HepG2 (cell line): Measurements from ENCODE around the gene C4B. TPM values are rescaled to one million over a fixed set of nuclear protein-coding genes. Genes with fewer than 3 reads are reported as not detected.

Experiments used
- ATF5 ChIP-seq: sonication (generic); formaldehyde crosslinking; IDR thresholded peaks from 2 replicates; pipeline ENCODE4 v1.4.0; 2020; ENCODE audit warnings: mild to moderate bottlenecking, low read depth, missing genetic modification reagents
- BHLHE40 ChIP-seq: IDR thresholded peaks from 2 replicates; pipeline ENCODE4 v1.6.1; 2011; ENCODE audit warnings: low read length, improper control_type of control experiment
- CEBPG ChIP-seq: IDR thresholded peaks from 2 replicates; pipeline ENCODE4 v1.6.1; 2016
- EZH2 ChIP-seq: conservative IDR thresholded peaks from 2 replicates; pipeline ENCODE4 v1.6.1; 2012; ENCODE audit warnings: mild to moderate bottlenecking, low read depth, low read length, moderate library complexity
- HMG20B ChIP-seq: conservative IDR thresholded peaks from 2 replicates; pipeline ENCODE4 v1.6.1; 2016; ENCODE audit warnings: missing genetic modification reagents, missing compliant biosample characterization
- HNRNPK ChIP-seq: fragments of 200-400 bp; formaldehyde crosslinking; IDR thresholded peaks from 2 replicates; pipeline ENCODE4 v1.6.1; 2018; ENCODE audit warnings: low read length, low read depth, moderate library complexity, mild to moderate bottlenecking; ENCODE audit not compliant: poor library complexity, severe bottlenecking
- IKZF5 ChIP-seq: IDR thresholded peaks from 2 replicates; pipeline ENCODE4 v1.6.1; 2018; ENCODE audit warnings: missing genetic modification reagents, mild to moderate bottlenecking, missing compliant biosample characterization
- KAT8 ChIP-seq: IDR thresholded peaks from 2 replicates; pipeline ENCODE4 v1.6.1; 2016; ENCODE audit warnings: missing genetic modification reagents, missing compliant biosample characterization
- MIER3 ChIP-seq: IDR thresholded peaks from 2 replicates; pipeline ENCODE4 v1.6.1; 2016; ENCODE audit warnings: missing compliant biosample characterization, borderline replicate concordance
- MYNN ChIP-seq: sonication (generic); formaldehyde crosslinking; IDR thresholded peaks from 2 replicates; pipeline ENCODE4 v1.4.0; 2020; ENCODE audit warnings: mild to moderate bottlenecking, low read depth, missing genetic modification reagents
- NAIF1 ChIP-seq: sonication (generic); formaldehyde crosslinking; IDR thresholded peaks from 2 replicates; pipeline ENCODE4 v1.5.0; 2020; ENCODE audit warnings: mild to moderate bottlenecking, missing genetic modification reagents, borderline replicate concordance
- NCOA1 ChIP-seq: sonication (generic); formaldehyde crosslinking; IDR thresholded peaks from 2 replicates; pipeline ENCODE4 v1.9.0; 2021; ENCODE audit warnings: missing genetic modification reagents
- NCOA2 ChIP-seq: sonication (generic); formaldehyde crosslinking; IDR thresholded peaks from 2 replicates; pipeline ENCODE4 v1.8.0; 2022; ENCODE audit warnings: inconsistent platforms
- NPAS2 ChIP-seq: sonication (generic); formaldehyde crosslinking; IDR thresholded peaks from 2 replicates; pipeline ENCODE4 v1.8.0; 2022; ENCODE audit warnings: mild to moderate bottlenecking, missing genetic modification reagents, borderline replicate concordance
- NR1H2 ChIP-seq: sonication (generic); formaldehyde crosslinking; IDR thresholded peaks from 2 replicates; pipeline ENCODE4 v1.8.1; 2022; ENCODE audit warnings: low read depth, missing genetic modification reagents, borderline replicate concordance
- NR2F6 ChIP-seq, 2 experiments: IDR thresholded peaks; 2 replicates each; pipeline ENCODE4 v1.6.1; 2016; ENCODE audit warnings: antibody characterized with exemption in 1 of 2, mild to moderate bottlenecking in 1 of 2
- PBX3 ChIP-seq: sonication (generic); formaldehyde crosslinking; IDR thresholded peaks from 2 replicates; pipeline ENCODE4 v1.8.1; 2023; ENCODE audit warnings: missing genetic modification reagents, inconsistent platforms, borderline replicate concordance
- SAP130 ChIP-seq: IDR thresholded peaks from 2 replicates; pipeline ENCODE4 v1.6.1; 2016; ENCODE audit warnings: low read depth
- TBX3 ChIP-seq: fragments of 450-650 bp; IDR thresholded peaks from 2 replicates; pipeline ENCODE4 v1.6.1; 2017; ENCODE audit warnings: antibody characterized with exemption, mild to moderate bottlenecking, inconsistent platforms, borderline replicate concordance
- TIGD3 ChIP-seq: sonication (generic); formaldehyde crosslinking; IDR thresholded peaks from 2 replicates; pipeline ENCODE4 v1.5.1; 2020; ENCODE audit warnings: mild to moderate bottlenecking, missing genetic modification reagents, borderline replicate concordance
- ZNF20 ChIP-seq: sonication (generic); formaldehyde crosslinking; IDR thresholded peaks from 2 replicates; pipeline ENCODE4 v1.4.0; 2020; ENCODE audit warnings: mild to moderate bottlenecking, moderate library complexity, missing genetic modification reagents
- ZNF251 ChIP-seq: sonication (generic); formaldehyde crosslinking; IDR thresholded peaks from 2 replicates; pipeline ENCODE4 v1.9.0; 2021; ENCODE audit warnings: mild to moderate bottlenecking, missing genetic modification reagents
- ZNF354B ChIP-seq: sonication (generic); formaldehyde crosslinking; IDR thresholded peaks from 2 replicates; pipeline ENCODE4 v1.8.0; 2022; ENCODE audit warnings: mild to moderate bottlenecking, missing genetic modification reagents
- ZNF530 ChIP-seq: sonication (generic); formaldehyde crosslinking; IDR thresholded peaks from 2 replicates; pipeline ENCODE4 v1.5.0; 2020; ENCODE audit warnings: low read depth, mild to moderate bottlenecking, missing genetic modification reagents
- ZNF549 ChIP-seq: sonication (generic); formaldehyde crosslinking; IDR thresholded peaks from 2 replicates; pipeline ENCODE4 v1.5.0; 2020; ENCODE audit warnings: missing genetic modification reagents
- ZNF644 ChIP-seq: IDR thresholded peaks from 2 replicates; pipeline ENCODE4 v1.6.1; 2016; ENCODE audit warnings: low read depth
- ZNF678 ChIP-seq: sonication (generic); formaldehyde crosslinking; IDR thresholded peaks from 2 replicates; pipeline ENCODE4 v1.4.0; 2020; ENCODE audit warnings: mild to moderate bottlenecking, missing genetic modification reagents
- ZNF792 ChIP-seq: IDR thresholded peaks from 2 replicates; pipeline ENCODE4 v1.6.1; 2016
- polyA plus RNA-seq, 8 experiments: library from polyadenylated mRNA; depleted of rRNA in 3 of 8; stranded (reverse) in 7 of 8; unstranded in 1 of 8; fragments of >200 nt; fragmentation: Illumina TruSeq in 4 of 8; extraction: Trizol in 4 of 8; gene quantifications; 2 replicates each; pipeline versions ENCODE4 v1.2.1 to v1.2.3, GENCODE V29; 2011 to 2016; ENCODE audit warnings: low read depth in 4 of 8, missing spikeins in 1 of 8, mixed read lengths in 1 of 8; ENCODE audit not compliant: insufficient read depth in 1 of 8
- total RNA-seq, 5 experiments: library from RNA; depleted of rRNA; stranded (reverse); fragments of >200 nt; fragmentation: Illumina TruSeq; extraction: Trizol; gene quantifications; 2 replicates each; pipeline ENCODE4 v1.2.3, GENCODE V29; 2016; ENCODE audit warnings: low read depth in 1 of 5

C4B gene
- total and polyA plus RNA-seq, 2 of the 13 experiments (the other 11 are each of a cell fraction or from before 2014, with no cell fraction given) = 167 to 538 TPM

GRCh38 chr6:31971993-31972708, 42.4 kb upstream of the C4B start, which contains the start of gene DXO (continued):
- 0 out of 2 replicates have a peak, but pooled peaks have one; percentile 24 for TF ChIP-seq BHLHE40
- 0 out of 2 replicates have a peak, but pooled peaks have one; percentile 46 for TF ChIP-seq ZNF644 (CRISPR knock-in tag)
- no peak for TF ChIP-seq EZH2
- TF ChIP-seq MIER3 (CRISPR knock-in tag) = 0 out of 2 replicates have a peak, but pooled peaks have one; percentile 42
- TF ChIP-seq ZNF530 (CRISPR knock-in tag) = no peak
- TF ChIP-seq NR2F6 (IDR thresholded peaks at IDR 0.05) = peak; percentile 50; the same call in 1 of the 2 replicates
- peak; percentile 17 for TF ChIP-seq NR2F6 (CRISPR knock-in tag; IDR thresholded peaks at IDR 0.05)
- TF ChIP-seq TBX3 = peak; percentile 92
- TF ChIP-seq ZNF678 (CRISPR knock-in tag) = no peak
- TF ChIP-seq KAT8 (CRISPR knock-in tag) = peak; percentile 99
- 0 out of 2 replicates have a peak, but pooled peaks have one; percentile 10 for TF ChIP-seq NCOA2
- no peak for TF ChIP-seq ZNF251 (CRISPR knock-in tag)
- no peak for TF ChIP-seq ZNF354B (CRISPR knock-in tag)
- TF ChIP-seq ZNF549 (CRISPR knock-in tag) = no peak
- TF ChIP-seq TIGD3 (CRISPR knock-in tag) = peak; percentile 13; the same call in 1 of the 2 replicates
- peak; percentile 75 for TF ChIP-seq ZNF792 (CRISPR knock-in tag)
- TF ChIP-seq NAIF1 (CRISPR knock-in tag) = no peak
- TF ChIP-seq NCOA1 (CRISPR knock-in tag) = peak; percentile 90
- TF ChIP-seq PBX3 = peak; percentile 47; the same call in 1 of the 2 replicates
- peak; percentile 98 for TF ChIP-seq SAP130
- TF ChIP-seq HNRNPK = no peak
- TF ChIP-seq ZNF20 (CRISPR knock-in tag) = 0 out of 2 replicates have a peak, but pooled peaks have one; percentile 27
- TF ChIP-seq CEBPG = peak; percentile 95
- peak; percentile 80; the same call in 1 of the 2 replicates for TF ChIP-seq ATF5 (CRISPR knock-in tag)
- no peak; the same call in 1 of the 2 replicates for TF ChIP-seq MYNN (CRISPR knock-in tag)
- 0 out of 2 replicates have a peak, but pooled peaks have one; percentile 10 for TF ChIP-seq NR1H2 (CRISPR knock-in tag)
- no peak for TF ChIP-seq NPAS2 (CRISPR knock-in tag)
- TF ChIP-seq HMG20B (CRISPR knock-in tag) = no peak; the same call in 1 of the 2 replicates
- TF ChIP-seq IKZF5 (CRISPR knock-in tag) = peak; percentile 80
